Duodenal mucosa (tissue), 2 donors: Measurements from ENCODE around the gene GHRL.
"Not testable (repeated sequence)": the region's sequence is repeated elsewhere in the genome, so short reads cannot be mapped to it uniquely, and the experiment has no call there.

Source experiments
- H3K27ac ChIP-seq: one replicate; pipeline ENCODE4 v1.7.0; 2013; ENCODE audit warnings: low read depth, low read length
- H3K27me3 ChIP-seq, 2 donors: one replicate each; pipeline ENCODE4 v1.7.0; 2013; ENCODE audit warnings: low read length in 2 of 2, control low read depth in 1 of 2; ENCODE audit not compliant: insufficient read depth in 2 of 2, control insufficient read depth in 1 of 2
- H3K36me3 ChIP-seq, 2 donors: one replicate each; pipeline ENCODE4 v1.7.0; 2013; ENCODE audit warnings: low read length in 2 of 2, control low read depth in 1 of 2; ENCODE audit not compliant: insufficient read depth in 2 of 2, control insufficient read depth in 1 of 2
- H3K4me1 ChIP-seq, 2 donors: one replicate each; pipeline ENCODE4 v1.7.0; 2013; ENCODE audit warnings: low read length in 2 of 2, control low read depth in 1 of 2; ENCODE audit not compliant: insufficient read depth in 2 of 2, control insufficient read depth in 1 of 2
- H3K4me3 ChIP-seq, 2 donors: one replicate each; pipeline ENCODE4 v1.7.0; 2013; ENCODE audit warnings: low read length in 2 of 2, low read depth in 1 of 2
- H3K9ac ChIP-seq, 2 donors: one replicate each; pipeline ENCODE4 v1.7.0; 2013; ENCODE audit warnings: low read length in 2 of 2, low read depth in 1 of 2
- H3K9me3 ChIP-seq, 2 donors: one replicate each; pipeline ENCODE4 v1.7.0; 2013; ENCODE audit warnings: low read length in 2 of 2, control low read depth in 1 of 2; ENCODE audit not compliant: control insufficient read depth in 1 of 2

The GHRL gene

DNA sequence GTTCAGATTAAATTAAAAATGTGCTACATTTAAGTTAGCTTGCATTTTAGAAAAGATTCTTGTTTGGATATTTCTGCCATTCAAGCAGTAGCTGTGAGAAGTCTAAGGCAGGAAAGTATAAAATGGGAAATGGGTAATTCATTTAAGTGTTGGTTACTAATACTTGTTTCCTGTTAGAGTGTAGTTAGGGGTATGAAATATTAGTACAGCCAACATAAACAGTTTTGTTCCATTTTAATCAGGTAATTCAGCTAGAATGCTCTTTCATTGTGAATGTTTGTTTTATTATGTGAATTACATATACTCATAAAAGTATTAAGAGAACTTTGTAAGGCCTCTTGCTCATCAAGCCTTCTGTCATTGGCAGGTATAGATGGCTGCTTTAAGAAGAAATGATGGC is 24.6 kb downstream of the GHRL start:
- H3K4me3 ChIP-seq, result no peak overlapping the region
- no peaks in the 10 kb centered on the region for H3K9me3 ChIP-seq
- no peaks in the 10 kb centered on the region for H3K27me3 ChIP-seq
- H3K36me3 ChIP-seq, result peaks cover 26 to 62% of the 10 kb centered on the region in 2 donors
- H3K4me1 ChIP-seq, result peaks cover 3 to 7% of the 10 kb centered on the region in 2 donors
- H3K9ac ChIP-seq, result no peak overlapping the region
- H3K27ac ChIP-seq, result no peak overlapping the region

DNA sequence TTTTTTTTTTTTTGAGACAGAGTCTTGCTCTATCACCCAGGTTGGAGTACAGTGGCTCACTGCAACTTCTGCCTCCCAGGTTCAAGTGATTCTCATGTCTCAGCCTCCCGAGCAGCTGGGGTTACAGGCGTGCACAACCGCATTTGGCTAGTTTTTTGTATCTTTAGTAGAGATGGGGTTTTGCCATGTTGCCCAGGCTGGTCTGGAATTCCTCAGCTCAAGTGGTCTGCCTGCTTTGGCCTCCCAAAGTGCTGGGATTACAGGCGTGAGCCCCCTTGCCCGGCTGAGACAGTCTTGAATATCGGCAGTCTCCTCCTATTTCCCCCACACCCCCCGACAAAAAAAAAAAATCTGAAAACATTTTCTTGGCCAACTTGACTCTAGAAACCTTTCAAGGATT is 25.8 kb downstream of the GHRL start:
- not testable (repeated sequence) for H3K4me1 ChIP-seq, H3K9ac ChIP-seq, H3K27me3 ChIP-seq, H3K27ac ChIP-seq, H3K4me3 ChIP-seq, H3K9me3 ChIP-seq
- peaks cover 26 to 67% of the 10 kb centered on the region in 2 donors for H3K36me3 ChIP-seq

DNA sequence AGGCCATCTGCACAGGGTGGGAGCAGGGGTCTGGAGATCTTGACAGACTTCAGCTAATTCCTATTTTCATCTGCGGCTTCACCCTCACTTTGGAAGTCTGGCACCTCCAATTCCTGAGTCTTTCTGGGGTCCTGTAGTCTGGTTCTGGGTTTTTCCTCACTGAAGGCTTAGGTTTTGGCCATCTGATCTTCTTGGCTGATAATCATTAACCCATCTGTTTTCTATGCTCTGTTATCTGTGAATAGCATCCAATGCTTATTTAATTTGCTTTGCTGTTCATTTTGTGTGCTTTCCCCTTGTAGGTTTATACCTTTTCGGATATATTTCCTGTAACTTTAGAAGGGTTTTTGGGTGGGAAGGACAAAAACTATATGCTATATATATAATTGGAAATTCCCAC is 26.9 kb downstream of the GHRL start:
- Histone ChIP-seq H3K4me1 (peaks cover 0 to 7% of the 10 kb centered on the region in 2 donors), H3K4me3 (no peak overlapping the region), H3K36me3 (peaks cover 27 to 67% of the 10 kb centered on the region in 2 donors), H3K27me3 (no peaks in the 10 kb centered on the region), H3K27ac (no peak overlapping the region), H3K9ac (no peak overlapping the region), H3K9me3 (no peaks in the 10 kb centered on the region)

DNA sequence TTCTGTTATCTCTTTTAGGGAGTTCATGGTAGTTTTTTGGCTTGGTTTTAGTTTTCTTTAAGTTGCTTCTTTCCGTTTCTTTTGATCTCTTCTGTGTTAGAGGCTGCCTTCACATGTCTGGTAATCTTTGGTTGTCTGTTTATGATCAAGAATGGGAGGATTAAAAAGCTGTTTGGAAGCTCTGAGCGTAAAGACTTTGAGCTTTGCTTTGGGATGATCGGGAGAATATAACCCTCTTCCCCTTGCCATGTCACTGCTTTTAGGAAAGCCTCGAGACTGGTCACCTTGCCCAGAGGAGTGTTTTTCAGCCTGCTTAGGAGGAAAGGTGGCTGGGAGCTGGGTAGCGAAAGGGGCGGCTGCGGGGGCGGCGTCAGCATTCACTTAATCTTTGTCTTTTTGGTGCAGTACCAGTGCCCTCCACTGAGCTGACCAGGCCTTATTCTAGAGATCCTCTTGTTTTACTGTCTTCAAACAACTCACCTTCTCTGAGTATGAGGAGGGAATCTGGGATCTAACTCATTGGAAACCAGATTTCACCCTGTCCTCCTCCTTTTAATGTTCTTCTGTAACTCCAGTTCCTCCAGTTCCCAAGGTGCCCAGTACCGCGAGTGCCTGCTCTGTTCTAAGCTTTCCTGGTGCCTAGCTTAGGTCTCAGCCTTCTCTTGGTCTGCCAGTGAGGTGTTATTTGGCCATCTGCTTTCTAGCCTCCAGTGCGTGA is 28.9 kb downstream of the GHRL start:
- no peak overlapping the region for H3K9ac ChIP-seq
- no peak overlapping the region for H3K27ac ChIP-seq

DNA sequence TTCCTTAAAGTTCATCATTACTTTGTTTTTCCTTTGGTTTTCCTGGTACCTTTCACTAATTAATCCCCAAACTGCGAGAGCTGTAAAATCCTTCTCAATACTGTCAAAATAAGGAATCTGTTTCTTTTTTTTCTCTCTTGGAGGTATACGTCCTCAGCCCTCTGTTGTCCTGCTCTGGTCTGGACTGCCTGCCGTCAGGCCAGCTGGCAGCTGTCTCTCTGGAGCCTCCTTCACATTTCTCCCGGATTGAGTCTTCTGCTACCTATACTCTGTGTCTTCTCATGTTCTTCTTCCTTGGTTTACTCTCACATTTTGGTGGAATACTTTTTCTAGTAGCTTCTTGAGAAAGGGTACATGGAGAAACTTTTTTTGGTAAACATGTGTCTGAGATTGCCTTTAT is 30.7 kb downstream of the GHRL start:
- H3K27me3 ChIP-seq, result no peaks in the 10 kb centered on the region
- peaks cover 28 to 64% of the 10 kb centered on the region in 2 donors for H3K36me3 ChIP-seq
- H3K4me3 ChIP-seq, result no peak overlapping the region
- H3K9me3 ChIP-seq, result no peaks in the 10 kb centered on the region
- no peak overlapping the region for H3K27ac ChIP-seq
- H3K4me1 ChIP-seq, result peaks cover 0 to 7% of the 10 kb centered on the region in 2 donors
- no peak overlapping the region for H3K9ac ChIP-seq

More for the DNA sequence above, 28.9 kb downstream of the GHRL start:
- H3K27me3 ChIP-seq, result no peaks in the 10 kb centered on the region
- H3K4me1 ChIP-seq, result peaks cover 0 to 7% of the 10 kb centered on the region in 2 donors
- peaks cover 28 to 66% of the 10 kb centered on the region in 2 donors for H3K36me3 ChIP-seq
- no peaks in the 10 kb centered on the region for H3K9me3 ChIP-seq
- no peak overlapping the region for H3K4me3 ChIP-seq

DNA sequence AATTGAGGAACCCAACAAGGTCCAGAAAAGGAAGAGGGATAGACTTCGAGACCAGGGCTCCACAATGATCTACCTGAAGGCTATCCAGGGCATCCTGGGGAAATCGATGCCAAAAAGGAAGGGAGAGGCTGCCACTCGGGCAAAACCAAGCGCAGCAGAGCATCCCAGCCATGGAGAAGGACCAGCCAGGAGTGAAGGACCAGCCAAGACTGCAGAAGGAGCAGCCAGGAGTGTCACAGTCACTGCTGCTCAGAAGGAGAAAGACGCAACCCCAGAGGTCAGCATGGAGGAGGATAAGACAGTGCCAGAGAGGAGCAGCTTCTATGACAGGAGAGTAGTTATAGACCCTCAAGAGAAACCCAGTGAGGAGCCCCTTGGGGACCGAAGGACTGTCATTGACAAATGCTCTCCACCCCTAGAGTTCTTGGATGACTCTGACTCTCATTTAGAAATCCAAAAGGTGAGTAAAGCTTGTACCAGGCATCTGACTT is 32.5 kb downstream of the GHRL start:
- H3K36me3 ChIP-seq, result peaks cover 21 to 71% of the 10 kb centered on the region in 2 donors

DNA sequence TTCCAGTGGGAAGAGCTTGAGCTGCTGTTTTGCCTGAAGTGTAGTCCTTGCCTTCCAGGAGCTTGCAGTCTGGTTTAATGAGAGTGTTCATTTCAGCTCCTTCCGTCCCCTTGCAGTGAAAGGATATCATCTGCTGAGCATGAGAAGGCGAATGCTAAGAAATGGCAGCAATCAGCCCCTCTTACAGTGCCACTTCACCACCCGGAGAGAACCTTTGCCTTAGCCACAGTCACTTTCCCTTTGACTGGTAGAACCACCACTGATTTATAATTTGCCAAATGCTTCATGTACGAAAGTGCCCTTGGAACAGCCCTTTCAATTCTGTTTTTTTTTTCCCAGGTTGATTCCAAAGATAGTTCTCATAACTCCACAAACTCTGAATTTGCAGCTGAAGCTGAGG is 32.9 kb downstream of the GHRL start:
- Histone ChIP-seq H3K4me3 (no peak overlapping the region), H3K9me3 (no peaks in the 10 kb centered on the region), H3K9ac (no peak overlapping the region), H3K36me3 (peaks cover 21 to 74% of the 10 kb centered on the region in 2 donors), H3K27me3 (no peaks in the 10 kb centered on the region), H3K4me1 (peaks cover 0 to 7% of the 10 kb centered on the region in 2 donors), H3K27ac (no peak overlapping the region)

More for the DNA sequence above, 32.5 kb downstream of the GHRL start:
- no peak overlapping the region for H3K9ac ChIP-seq
- peaks cover 0 to 7% of the 10 kb centered on the region in 2 donors for H3K4me1 ChIP-seq
- H3K9me3 ChIP-seq, result no peaks in the 10 kb centered on the region
- H3K4me3 ChIP-seq, result no peak overlapping the region
- no peak overlapping the region for H3K27ac ChIP-seq
- no peaks in the 10 kb centered on the region for H3K27me3 ChIP-seq

DNA sequence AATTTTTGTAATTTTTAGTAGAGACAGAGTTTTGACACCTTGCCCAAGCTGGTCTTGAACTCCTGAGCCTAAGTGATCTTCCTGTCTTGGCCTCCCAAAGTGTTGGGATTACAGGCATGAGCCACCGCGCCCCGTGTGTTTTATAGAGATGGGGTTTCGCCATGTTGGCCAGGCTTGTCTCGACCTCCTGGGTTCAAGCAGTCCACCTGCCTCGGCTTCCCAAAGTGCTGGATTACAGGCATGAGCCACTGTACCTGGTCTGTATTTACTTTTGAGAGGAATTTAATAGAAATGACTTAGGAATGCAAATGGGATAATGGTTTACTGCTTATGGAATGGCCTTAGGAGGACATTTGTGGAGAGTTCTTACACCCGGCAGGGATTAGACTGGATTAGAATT is 33.7 kb downstream of the GHRL start:
- Histone ChIP-seq H3K9ac (no peak overlapping the region), H3K9me3 (no peaks in the 10 kb centered on the region), H3K27me3 (no peaks in the 10 kb centered on the region), H3K27ac (no peak overlapping the region), H3K4me3 (no peak overlapping the region), H3K4me1 (peaks cover 0 to 5% of the 10 kb centered on the region in 2 donors), H3K36me3 (peaks cover 26 to 79% of the 10 kb centered on the region in 2 donors)

DNA sequence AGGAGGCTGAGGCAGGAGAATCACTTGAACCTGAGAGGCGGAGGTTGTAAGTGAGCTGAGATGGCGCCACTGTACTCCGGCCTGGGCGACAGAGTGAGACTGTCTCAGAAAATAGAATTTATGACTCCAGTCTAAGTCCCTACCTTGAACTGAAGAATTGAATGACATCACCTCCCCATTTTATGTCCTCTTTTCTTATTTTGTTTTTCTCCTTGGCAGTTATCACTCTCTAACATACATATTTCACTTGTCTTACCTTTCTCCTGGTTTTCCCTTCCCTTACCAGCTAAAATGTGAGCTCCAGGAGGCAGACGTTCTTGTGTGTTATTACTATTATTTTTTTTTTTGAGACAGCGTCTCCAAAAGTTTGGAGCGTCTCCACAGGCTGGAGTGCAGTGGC is 36.9 kb downstream of the GHRL start:
- Histone ChIP-seq H3K4me1 (peaks cover 4 to 5% of the 10 kb centered on the region in 2 donors), H3K27ac (no peak overlapping the region), H3K9me3 (no peaks in the 10 kb centered on the region), H3K9ac (no peak overlapping the region), H3K36me3 (peaks cover 29 to 66% of the 10 kb centered on the region in 2 donors), H3K27me3 (no peaks in the 10 kb centered on the region), H3K4me3 (no peak overlapping the region)

DNA sequence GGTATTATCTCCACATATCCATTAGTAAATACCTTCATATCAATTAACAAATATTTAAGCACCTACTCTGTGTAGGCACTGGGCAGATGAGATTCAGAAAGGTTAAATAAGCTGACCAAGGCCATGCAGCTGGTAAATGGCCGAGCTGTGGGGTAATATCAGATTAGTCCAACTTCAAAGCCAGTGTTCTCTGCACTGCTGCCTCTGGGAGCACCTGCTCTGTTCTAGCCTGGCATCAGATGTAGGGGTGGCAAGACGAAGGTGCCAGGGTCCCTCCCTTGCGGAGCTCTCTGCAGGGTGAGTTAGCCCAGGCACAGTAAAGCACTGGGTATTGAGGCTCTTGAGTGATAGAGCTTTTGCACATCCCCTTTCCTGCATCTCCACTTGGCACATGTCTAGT is 39.0 kb downstream of the GHRL start:
- H3K9me3 ChIP-seq, result no peaks in the 10 kb centered on the region
- H3K36me3 ChIP-seq, result peaks cover 17 to 47% of the 10 kb centered on the region in 2 donors
- H3K4me3 ChIP-seq, result no peak overlapping the region
- peaks cover 17 to 19% of the 10 kb centered on the region in 2 donors for H3K4me1 ChIP-seq
- no peak overlapping the region for H3K9ac ChIP-seq
- no peaks in the 10 kb centered on the region for H3K27me3 ChIP-seq
- no peak overlapping the region for H3K27ac ChIP-seq
